ENCODE data around the gene FOXK1. TPM values are rescaled to one million over a fixed set of nuclear protein-coding genes. Genes with fewer than 3 reads are reported as not detected.

The FOXK1 gene
- total RNA-seq, 2 donors from 2014 or later, result 36.9 to 43.4 TPM

GRCh38 chr7:4698707-4699275 lies 16.7 kb downstream of the FOXK1 start:
- H3K27ac Mint-ChIP-seq, result no peak overlapping the region
- no peak for DNase-seq
- H3K27me3 ChIP-seq (ENCODE audit: control insufficient read depth, insufficient read depth, low read length, poor library complexity, severe bottlenecking), result no peaks in the 10 kb centered on the region
- no peak overlapping the region for H3K4me3 Mint-ChIP-seq
- H3K27ac ChIP-seq (ENCODE audit: low read depth, low read length), result no peak overlapping the region
- H3K9ac ChIP-seq (ENCODE audit: extremely low read depth, low read length, poor library complexity, severe bottlenecking), result no peak overlapping the region
- peaks cover 3% of the 10 kb centered on the region for H3K36me3 Mint-ChIP-seq (ENCODE audit: low read depth)
- peaks cover 28% of the 10 kb centered on the region for H3K4me1 Mint-ChIP-seq
- no peak overlapping the region for H3K4me3 ChIP-seq (ENCODE audit: low read length)
- 96 to 99% methylated on average over 7 to 10 of the region's 10 CpGs for WGBS, 2 experiments (ENCODE audit: insufficient coverage in 1 of 2, insufficient read length in 1 of 2)
- TF ChIP-seq CTCF (conservative IDR thresholded peaks at IDR 0.05), result no peak
- H3K36me3 ChIP-seq (ENCODE audit: control insufficient read depth, insufficient read depth, low read length), result no peaks in the 10 kb centered on the region
- no peaks in the 10 kb centered on the region for H3K9me3 Mint-ChIP-seq
- H3K9me3 ChIP-seq (ENCODE audit: control insufficient read depth, low read length), result no peaks in the 10 kb centered on the region
- peaks cover 8% of the 10 kb centered on the region for H3K27me3 Mint-ChIP-seq (ENCODE audit: insufficient read depth)
- peaks cover 14% of the 10 kb centered on the region for H3K4me1 ChIP-seq (ENCODE audit: control insufficient read depth, insufficient read depth, low read length)

- Mint-ChIP-seq H3K4me1 (peaks cover 28% of the 10 kb centered on the region), H3K9me3 (no peaks in the 10 kb centered on the region), H3K4me3 (no peak overlapping the region), H3K27me3 (ENCODE audit: insufficient read depth) (peaks cover 9% of the 10 kb centered on the region), H3K36me3 (ENCODE audit: low read depth) (peaks cover 5% of the 10 kb centered on the region), H3K27ac (peak overlapping the region; percentile 60)
- WGBS, 2 experiments (ENCODE audit: insufficient coverage in 1 of 2, insufficient read length in 1 of 2), result 82 to 85% methylated on average over 8 to 10 of the region's 10 CpGs
- no peak for TF ChIP-seq CTCF (conservative IDR thresholded peaks at IDR 0.05)
- Histone ChIP-seq H3K9ac (ENCODE audit: extremely low read depth, low read length, poor library complexity, severe bottlenecking) (no peak overlapping the region), H3K27ac (ENCODE audit: low read depth, low read length) (no peak overlapping the region), H3K4me1 (ENCODE audit: control insufficient read depth, insufficient read depth, low read length) (peaks cover 14% of the 10 kb centered on the region), H3K9me3 (ENCODE audit: control insufficient read depth, low read length) (no peaks in the 10 kb centered on the region), H3K4me3 (ENCODE audit: low read length) (no peak overlapping the region), H3K36me3 (ENCODE audit: control insufficient read depth, insufficient read depth, low read length) (no peaks in the 10 kb centered on the region), H3K27me3 (ENCODE audit: control insufficient read depth, insufficient read depth, low read length, poor library complexity, severe bottlenecking) (no peaks in the 10 kb centered on the region)
- DNase-seq, result no peak
Measured at GRCh38 chr7:4699841-4700240, 17.7 kb downstream of the FOXK1 start.

DNA sequence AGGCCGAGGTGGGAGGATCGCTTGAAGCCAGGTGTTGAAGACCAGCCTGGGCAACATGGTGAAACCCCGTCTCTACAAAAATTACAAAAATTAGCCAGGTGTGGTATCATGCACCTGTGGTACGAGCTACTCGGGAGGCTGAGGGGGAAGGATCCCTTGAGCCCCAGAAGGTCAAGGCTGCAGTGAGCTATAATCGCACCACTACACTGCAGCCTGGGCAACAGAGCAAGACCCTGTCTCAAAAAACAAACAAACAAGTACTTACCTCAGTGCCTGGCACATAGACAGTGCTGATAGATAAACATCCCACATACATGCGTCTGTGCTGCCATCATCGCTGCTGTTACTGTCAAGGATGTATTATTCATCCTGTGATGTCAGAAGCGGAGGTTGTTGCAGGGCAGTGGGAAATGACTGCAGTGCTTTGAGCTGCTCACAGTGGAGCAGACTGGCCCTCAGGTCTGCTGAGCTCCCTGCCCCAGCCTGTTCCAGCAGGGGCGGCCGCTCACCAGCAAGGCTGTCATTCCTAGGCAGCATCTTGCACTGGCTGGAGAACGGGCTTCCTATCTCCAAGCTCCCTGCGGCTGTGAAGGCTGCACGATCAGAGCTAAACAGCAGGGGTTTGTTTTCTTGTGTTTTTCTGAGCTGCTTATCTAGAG lies 18.6 kb downstream of the FOXK1 start:
- no peaks in the 10 kb centered on the region for H3K27me3 ChIP-seq (ENCODE audit: control insufficient read depth, insufficient read depth, low read length, poor library complexity, severe bottlenecking)
- Mint-ChIP-seq H3K27me3 (ENCODE audit: insufficient read depth) (peaks cover 16% of the 10 kb centered on the region), H3K9me3 (no peaks in the 10 kb centered on the region), H3K27ac (peak overlapping the region; percentile 87), H3K4me3 (no peak overlapping the region), H3K4me1 (peaks cover 28% of the 10 kb centered on the region), H3K36me3 (ENCODE audit: low read depth) (peaks cover 3% of the 10 kb centered on the region)
- WGBS, 2 experiments (ENCODE audit: insufficient coverage in 1 of 2, insufficient read length in 1 of 2), result 62 to 87% methylated on average over 5 to 14 of the region's 14 CpGs
- peak; percentile 90 for DNase-seq
- no peaks in the 10 kb centered on the region for H3K9me3 ChIP-seq (ENCODE audit: control insufficient read depth, low read length)
- no peak overlapping the region for H3K9ac ChIP-seq (ENCODE audit: extremely low read depth, low read length, poor library complexity, severe bottlenecking)
- no peak overlapping the region for H3K4me3 ChIP-seq (ENCODE audit: low read length)
- peak; percentile 33 for TF ChIP-seq CTCF (conservative IDR thresholded peaks at IDR 0.05)
- no peaks in the 10 kb centered on the region for H3K36me3 ChIP-seq (ENCODE audit: control insufficient read depth, insufficient read depth, low read length)
- H3K27ac ChIP-seq (ENCODE audit: low read depth, low read length), result peak overlapping the region; percentile 50
- H3K4me1 ChIP-seq (ENCODE audit: control insufficient read depth, insufficient read depth, low read length), result peaks cover 14% of the 10 kb centered on the region

Data from endodermal cell (in vitro differentiated cells).